HepG2 (cell line): ENCODE results near the gene CAND2. TPM values are rescaled to one million over a fixed set of nuclear protein-coding genes. Genes with fewer than 3 reads are reported as not detected.
A peak's percentile ranks its signal among the peaks of the same experiment; 100 is the strongest.

Source experiments
- AHR ChIP-seq: IDR thresholded peaks from 2 replicates; pipeline ENCODE4 v1.6.1; 2018; ENCODE audit warnings: missing genetic modification reagents, missing compliant biosample characterization
- ARNT ChIP-seq: fragments of 450-650 bp; IDR thresholded peaks from 2 replicates; pipeline ENCODE4 v1.6.1; 2017
- ELF4 ChIP-seq: sonication (generic); formaldehyde crosslinking; IDR thresholded peaks from 2 replicates; pipeline ENCODE4 v1.5.0; 2020; ENCODE audit warnings: missing genetic modification reagents, mild to moderate bottlenecking, moderate library complexity, borderline replicate concordance
- FIP1L1 ChIP-seq: fragments of 200-400 bp; formaldehyde crosslinking; IDR thresholded peaks from 2 replicates; pipeline ENCODE4 v1.6.1; 2018; ENCODE audit warnings: low read depth, mild to moderate bottlenecking, low read length, moderate library complexity, borderline replicate concordance; ENCODE audit not compliant: insufficient read depth
- HNF4A ChIP-seq: sonication (generic); formaldehyde crosslinking; IDR thresholded peaks from 2 replicates; pipeline ENCODE4 v1.4.0; 2020; ENCODE audit warnings: missing genetic modification reagents
- KDM3A ChIP-seq: IDR thresholded peaks from 2 replicates; pipeline ENCODE4 v1.6.1; 2018; ENCODE audit warnings: low read depth, missing compliant biosample characterization
- MIER2 ChIP-seq: IDR thresholded peaks from 2 replicates; pipeline ENCODE4 v1.6.1; 2016; ENCODE audit warnings: missing biosample characterization, missing genetic modification reagents
- SATB2 ChIP-seq: sonication (generic); formaldehyde crosslinking; IDR thresholded peaks from 2 replicates; pipeline ENCODE4 v1.5.0; 2020; ENCODE audit warnings: missing genetic modification reagents
- ZNF205 ChIP-seq: IDR thresholded peaks from 2 replicates; pipeline ENCODE4 v1.6.1; 2018; ENCODE audit warnings: missing biosample characterization, missing genetic modification reagents
- ZNF224 ChIP-seq: sonication (generic); formaldehyde crosslinking; IDR thresholded peaks from 2 replicates; pipeline ENCODE4 v1.5.0; 2020; ENCODE audit warnings: mild to moderate bottlenecking, missing genetic modification reagents
- ZNF501 ChIP-seq: sonication (generic); formaldehyde crosslinking; IDR thresholded peaks from 2 replicates; pipeline ENCODE4 v1.5.1; 2020; ENCODE audit warnings: mild to moderate bottlenecking, moderate library complexity, missing genetic modification reagents
- ZNF564 ChIP-seq: sonication (generic); formaldehyde crosslinking; IDR thresholded peaks from 2 replicates; pipeline ENCODE4 v1.8.1; 2023; ENCODE audit warnings: mild to moderate bottlenecking, missing genetic modification reagents
- ZNF678 ChIP-seq: sonication (generic); formaldehyde crosslinking; IDR thresholded peaks from 2 replicates; pipeline ENCODE4 v1.4.0; 2020; ENCODE audit warnings: mild to moderate bottlenecking, missing genetic modification reagents
- ZNF841 ChIP-seq: sonication (generic); formaldehyde crosslinking; IDR thresholded peaks from 2 replicates; pipeline ENCODE4 v1.8.1; 2023; ENCODE audit warnings: missing genetic modification reagents, borderline replicate concordance
- polyA plus RNA-seq, 8 experiments: library from polyadenylated mRNA; depleted of rRNA in 3 of 8; stranded (reverse) in 7 of 8; unstranded in 1 of 8; fragments of >200 nt; fragmentation: Illumina TruSeq in 4 of 8; extraction: Trizol in 4 of 8; gene quantifications; 2 replicates each; pipeline versions ENCODE4 v1.2.1 to v1.2.3, GENCODE V29; 2011 to 2016; ENCODE audit warnings: low read depth in 4 of 8, missing spikeins in 1 of 8, mixed read lengths in 1 of 8; ENCODE audit not compliant: insufficient read depth in 1 of 8
- total RNA-seq, 5 experiments: library from RNA; depleted of rRNA; stranded (reverse); fragments of >200 nt; fragmentation: Illumina TruSeq; extraction: Trizol; gene quantifications; 2 replicates each; pipeline ENCODE4 v1.2.3, GENCODE V29; 2016; ENCODE audit warnings: low read depth in 1 of 5
- TF ChIP-seq, protein P1 (sequence below): IDR thresholded peaks from 2 replicates; pipeline ENCODE4 v1.6.1; 2016; ENCODE audit warnings: low read depth, missing genetic modification reagents, missing compliant biosample characterization
- TF ChIP-seq, protein P2 (sequence below): sonication (generic); formaldehyde crosslinking; IDR thresholded peaks from 2 replicates; pipeline ENCODE4 v1.5.0; 2020; ENCODE audit warnings: mild to moderate bottlenecking, missing genetic modification reagents
- TF ChIP-seq, protein P3 (sequence below): sonication (generic); formaldehyde crosslinking; IDR thresholded peaks from 2 replicates; pipeline ENCODE4 v1.4.0; 2020; ENCODE audit warnings: missing genetic modification reagents
- TF ChIP-seq, protein P4 (sequence below): sonication (generic); formaldehyde crosslinking; IDR thresholded peaks from 2 replicates; pipeline ENCODE4 v1.4.0; 2020; ENCODE audit warnings: missing genetic modification reagents

Gene CAND2
- total and polyA plus RNA-seq, 2 of the 13 experiments (the other 11 are each of a cell fraction or from before 2014, with no cell fraction given): 0.01 TPM; not detected in 1

DNA sequence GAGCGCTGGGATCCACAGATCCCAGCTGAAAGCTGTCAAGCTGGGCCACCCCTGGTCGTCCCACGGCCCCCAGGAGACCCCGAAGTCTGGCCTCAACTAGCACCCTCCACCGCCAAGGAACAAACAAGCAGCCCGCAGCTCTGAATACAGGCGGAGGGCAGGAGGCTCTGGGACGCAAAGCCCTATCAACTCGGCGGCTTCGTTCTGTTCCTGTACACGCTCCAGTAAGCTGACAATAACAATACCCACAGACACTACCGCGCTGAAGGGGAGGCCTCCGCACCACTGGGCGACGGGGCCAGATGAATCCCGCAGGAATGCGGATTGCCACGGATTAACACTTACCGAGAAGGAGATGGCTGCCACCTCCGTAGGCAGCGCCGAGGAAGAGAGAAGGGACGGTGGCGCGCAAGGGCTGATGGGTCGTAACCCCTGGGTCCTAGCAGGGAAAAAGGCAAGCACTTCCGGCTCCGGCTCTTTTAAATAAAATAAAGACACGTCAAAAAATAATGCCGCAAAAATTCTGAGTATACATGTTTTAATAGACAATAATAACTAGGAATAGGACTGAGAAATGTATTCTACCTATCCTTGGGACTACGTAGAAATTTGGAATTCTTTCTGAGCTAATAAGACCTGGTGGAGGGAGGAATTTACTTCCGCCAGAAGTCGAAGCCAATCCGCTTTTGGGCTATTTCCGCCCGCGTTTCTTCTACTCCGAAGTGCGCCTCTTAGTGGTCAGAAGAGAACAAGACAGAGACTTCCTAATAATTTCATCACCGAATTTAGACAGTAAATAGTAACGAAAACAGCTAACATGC, 44.9 kb downstream of the CAND2 start, which contains the start of gene RPL32 (continued):
- TF ChIP-seq, protein P1, sequence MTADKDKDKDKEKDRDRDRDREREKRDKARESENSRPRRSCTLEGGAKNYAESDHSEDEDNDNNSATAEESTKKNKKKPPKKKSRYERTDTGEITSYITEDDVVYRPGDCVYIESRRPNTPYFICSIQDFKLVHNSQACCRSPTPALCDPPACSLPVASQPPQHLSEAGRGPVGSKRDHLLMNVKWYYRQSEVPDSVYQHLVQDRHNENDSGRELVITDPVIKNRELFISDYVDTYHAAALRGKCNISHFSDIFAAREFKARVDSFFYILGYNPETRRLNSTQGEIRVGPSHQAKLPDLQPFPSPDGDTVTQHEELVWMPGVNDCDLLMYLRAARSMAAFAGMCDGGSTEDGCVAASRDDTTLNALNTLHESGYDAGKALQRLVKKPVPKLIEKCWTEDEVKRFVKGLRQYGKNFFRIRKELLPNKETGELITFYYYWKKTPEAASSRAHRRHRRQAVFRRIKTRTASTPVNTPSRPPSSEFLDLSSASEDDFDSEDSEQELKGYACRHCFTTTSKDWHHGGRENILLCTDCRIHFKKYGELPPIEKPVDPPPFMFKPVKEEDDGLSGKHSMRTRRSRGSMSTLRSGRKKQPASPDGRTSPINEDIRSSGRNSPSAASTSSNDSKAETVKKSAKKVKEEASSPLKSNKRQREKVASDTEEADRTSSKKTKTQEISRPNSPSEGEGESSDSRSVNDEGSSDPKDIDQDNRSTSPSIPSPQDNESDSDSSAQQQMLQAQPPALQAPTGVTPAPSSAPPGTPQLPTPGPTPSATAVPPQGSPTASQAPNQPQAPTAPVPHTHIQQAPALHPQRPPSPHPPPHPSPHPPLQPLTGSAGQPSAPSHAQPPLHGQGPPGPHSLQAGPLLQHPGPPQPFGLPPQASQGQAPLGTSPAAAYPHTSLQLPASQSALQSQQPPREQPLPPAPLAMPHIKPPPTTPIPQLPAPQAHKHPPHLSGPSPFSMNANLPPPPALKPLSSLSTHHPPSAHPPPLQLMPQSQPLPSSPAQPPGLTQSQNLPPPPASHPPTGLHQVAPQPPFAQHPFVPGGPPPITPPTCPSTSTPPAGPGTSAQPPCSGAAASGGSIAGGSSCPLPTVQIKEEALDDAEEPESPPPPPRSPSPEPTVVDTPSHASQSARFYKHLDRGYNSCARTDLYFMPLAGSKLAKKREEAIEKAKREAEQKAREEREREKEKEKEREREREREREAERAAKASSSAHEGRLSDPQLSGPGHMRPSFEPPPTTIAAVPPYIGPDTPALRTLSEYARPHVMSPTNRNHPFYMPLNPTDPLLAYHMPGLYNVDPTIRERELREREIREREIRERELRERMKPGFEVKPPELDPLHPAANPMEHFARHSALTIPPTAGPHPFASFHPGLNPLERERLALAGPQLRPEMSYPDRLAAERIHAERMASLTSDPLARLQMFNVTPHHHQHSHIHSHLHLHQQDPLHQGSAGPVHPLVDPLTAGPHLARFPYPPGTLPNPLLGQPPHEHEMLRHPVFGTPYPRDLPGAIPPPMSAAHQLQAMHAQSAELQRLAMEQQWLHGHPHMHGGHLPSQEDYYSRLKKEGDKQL (CRISPR knock-in tag): no peak
- TF ChIP-seq, protein P2, sequence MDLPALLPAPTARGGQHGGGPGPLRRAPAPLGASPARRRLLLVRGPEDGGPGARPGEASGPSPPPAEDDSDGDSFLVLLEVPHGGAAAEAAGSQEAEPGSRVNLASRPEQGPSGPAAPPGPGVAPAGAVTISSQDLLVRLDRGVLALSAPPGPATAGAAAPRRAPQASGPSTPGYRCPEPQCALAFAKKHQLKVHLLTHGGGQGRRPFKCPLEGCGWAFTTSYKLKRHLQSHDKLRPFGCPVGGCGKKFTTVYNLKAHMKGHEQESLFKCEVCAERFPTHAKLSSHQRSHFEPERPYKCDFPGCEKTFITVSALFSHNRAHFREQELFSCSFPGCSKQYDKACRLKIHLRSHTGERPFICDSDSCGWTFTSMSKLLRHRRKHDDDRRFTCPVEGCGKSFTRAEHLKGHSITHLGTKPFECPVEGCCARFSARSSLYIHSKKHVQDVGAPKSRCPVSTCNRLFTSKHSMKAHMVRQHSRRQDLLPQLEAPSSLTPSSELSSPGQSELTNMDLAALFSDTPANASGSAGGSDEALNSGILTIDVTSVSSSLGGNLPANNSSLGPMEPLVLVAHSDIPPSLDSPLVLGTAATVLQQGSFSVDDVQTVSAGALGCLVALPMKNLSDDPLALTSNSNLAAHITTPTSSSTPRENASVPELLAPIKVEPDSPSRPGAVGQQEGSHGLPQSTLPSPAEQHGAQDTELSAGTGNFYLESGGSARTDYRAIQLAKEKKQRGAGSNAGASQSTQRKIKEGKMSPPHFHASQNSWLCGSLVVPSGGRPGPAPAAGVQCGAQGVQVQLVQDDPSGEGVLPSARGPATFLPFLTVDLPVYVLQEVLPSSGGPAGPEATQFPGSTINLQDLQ: no peak
- peak; percentile 83 for TF ChIP-seq ZNF501 (CRISPR knock-in tag)
- TF ChIP-seq SATB2 (CRISPR knock-in tag): no peak; the same call in none of the 2 replicates
- no peak; the same call in 1 of the 2 replicates for TF ChIP-seq AHR (CRISPR knock-in tag)
- no peak for TF ChIP-seq ZNF841 (CRISPR knock-in tag)
- no peak for TF ChIP-seq ZNF205 (CRISPR knock-in tag)
- no peak for TF ChIP-seq MIER2 (CRISPR knock-in tag)
- no peak for TF ChIP-seq ZNF564 (CRISPR knock-in tag)
- TF ChIP-seq ELF4 (CRISPR knock-in tag): peak; percentile 94
- TF ChIP-seq ARNT: no peak
- TF ChIP-seq KDM3A: no peak
- no peak for TF ChIP-seq ZNF224 (CRISPR knock-in tag)
- TF ChIP-seq, protein P3, sequence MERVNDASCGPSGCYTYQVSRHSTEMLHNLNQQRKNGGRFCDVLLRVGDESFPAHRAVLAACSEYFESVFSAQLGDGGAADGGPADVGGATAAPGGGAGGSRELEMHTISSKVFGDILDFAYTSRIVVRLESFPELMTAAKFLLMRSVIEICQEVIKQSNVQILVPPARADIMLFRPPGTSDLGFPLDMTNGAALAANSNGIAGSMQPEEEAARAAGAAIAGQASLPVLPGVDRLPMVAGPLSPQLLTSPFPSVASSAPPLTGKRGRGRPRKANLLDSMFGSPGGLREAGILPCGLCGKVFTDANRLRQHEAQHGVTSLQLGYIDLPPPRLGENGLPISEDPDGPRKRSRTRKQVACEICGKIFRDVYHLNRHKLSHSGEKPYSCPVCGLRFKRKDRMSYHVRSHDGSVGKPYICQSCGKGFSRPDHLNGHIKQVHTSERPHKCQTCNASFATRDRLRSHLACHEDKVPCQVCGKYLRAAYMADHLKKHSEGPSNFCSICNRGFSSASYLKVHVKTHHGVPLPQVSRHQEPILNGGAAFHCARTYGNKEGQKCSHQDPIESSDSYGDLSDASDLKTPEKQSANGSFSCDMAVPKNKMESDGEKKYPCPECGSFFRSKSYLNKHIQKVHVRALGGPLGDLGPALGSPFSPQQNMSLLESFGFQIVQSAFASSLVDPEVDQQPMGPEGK (CRISPR knock-in tag): no peak; the same call in 1 of the 2 replicates
- no peak for TF ChIP-seq ZNF678 (CRISPR knock-in tag)
- TF ChIP-seq FIP1L1: no peak
- no peak for TF ChIP-seq HNF4A (CRISPR knock-in tag)
- TF ChIP-seq, protein P4, sequence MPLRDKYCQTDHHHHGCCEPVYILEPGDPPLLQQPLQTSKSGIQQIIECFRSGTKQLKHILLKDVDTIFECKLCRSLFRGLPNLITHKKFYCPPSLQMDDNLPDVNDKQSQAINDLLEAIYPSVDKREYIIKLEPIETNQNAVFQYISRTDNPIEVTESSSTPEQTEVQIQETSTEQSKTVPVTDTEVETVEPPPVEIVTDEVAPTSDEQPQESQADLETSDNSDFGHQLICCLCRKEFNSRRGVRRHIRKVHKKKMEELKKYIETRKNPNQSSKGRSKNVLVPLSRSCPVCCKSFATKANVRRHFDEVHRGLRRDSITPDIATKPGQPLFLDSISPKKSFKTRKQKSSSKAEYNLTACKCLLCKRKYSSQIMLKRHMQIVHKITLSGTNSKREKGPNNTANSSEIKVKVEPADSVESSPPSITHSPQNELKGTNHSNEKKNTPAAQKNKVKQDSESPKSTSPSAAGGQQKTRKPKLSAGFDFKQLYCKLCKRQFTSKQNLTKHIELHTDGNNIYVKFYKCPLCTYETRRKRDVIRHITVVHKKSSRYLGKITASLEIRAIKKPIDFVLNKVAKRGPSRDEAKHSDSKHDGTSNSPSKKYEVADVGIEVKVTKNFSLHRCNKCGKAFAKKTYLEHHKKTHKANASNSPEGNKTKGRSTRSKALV (CRISPR knock-in tag): peak; percentile 71
